ENCODE data around the gene ZNF383. TPM values are rescaled to one million over a fixed set of nuclear protein-coding genes. Genes with fewer than 3 reads are reported as not detected.
A peak's percentile ranks its signal among the peaks of the same experiment; 100 is the strongest.
"Not testable (repeated sequence)": the region's sequence is repeated elsewhere in the genome, so short reads cannot be mapped to it uniquely, and the experiment has no call there.

The ZNF383 gene
- total and polyA plus RNA-seq, 3 experiments from 2014 or later, result 9.6 to 11.9 (median 9.7) TPM

- H3K36me3 Mint-ChIP-seq; POLR2A ChIA-PET; H3K27ac Mint-ChIP-seq; H3K27me3 ChIP-seq (ENCODE audit: insufficient read depth, low read length, poor library complexity, severe bottlenecking); H3K9me3 ChIP-seq (ENCODE audit: low read length); H3K36me3 ChIP-seq (ENCODE audit: insufficient read depth, low read length); CTCF ChIA-PET; DNase-seq; H3K4me3 Mint-ChIP-seq; H3K4me1 ChIP-seq (ENCODE audit: insufficient read depth, low read length); H3K4me1 Mint-ChIP-seq; H3K27me3 Mint-ChIP-seq; H3K4me3 ChIP-seq (ENCODE audit: low read length); H3K27ac ChIP-seq (ENCODE audit: low read depth, low read length): not testable (repeated sequence)
- H3K9me3 Mint-ChIP-seq, result peaks cover 0 to 18% (median 10%) of the 10 kb centered on the region in 5 donors
These were observed 49.0 kb downstream of the ZNF383 start for GRCh38 chr19:37267005-37267404.

GRCh38 chr19:37267755-37268154 lies 49.7 kb downstream of the ZNF383 start:
- CTCF ChIA-PET; H3K36me3 Mint-ChIP-seq; H3K4me3 ChIP-seq (ENCODE audit: low read length); H3K27ac Mint-ChIP-seq; DNase-seq; POLR2A ChIA-PET; H3K4me3 Mint-ChIP-seq; H3K4me1 Mint-ChIP-seq; H3K9me3 ChIP-seq (ENCODE audit: low read length); H3K4me1 ChIP-seq (ENCODE audit: insufficient read depth, low read length); H3K36me3 ChIP-seq (ENCODE audit: insufficient read depth, low read length); H3K27me3 ChIP-seq (ENCODE audit: insufficient read depth, low read length, poor library complexity, severe bottlenecking); H3K27ac ChIP-seq (ENCODE audit: low read depth, low read length); H3K27me3 Mint-ChIP-seq: not testable (repeated sequence)
- H3K9me3 Mint-ChIP-seq, result peaks cover 0 to 16% (median 10%) of the 10 kb centered on the region in 5 donors

- H3K4me1 Mint-ChIP-seq; H3K36me3 Mint-ChIP-seq; POLR2A ChIA-PET; H3K27ac ChIP-seq (ENCODE audit: low read depth, low read length); H3K27me3 Mint-ChIP-seq; H3K4me3 Mint-ChIP-seq; H3K27me3 ChIP-seq (ENCODE audit: insufficient read depth, low read length, poor library complexity, severe bottlenecking); H3K36me3 ChIP-seq (ENCODE audit: insufficient read depth, low read length); DNase-seq; H3K9me3 ChIP-seq (ENCODE audit: low read length); H3K4me1 ChIP-seq (ENCODE audit: insufficient read depth, low read length); H3K27ac Mint-ChIP-seq; H3K9me3 Mint-ChIP-seq; H3K4me3 ChIP-seq (ENCODE audit: low read length); CTCF ChIA-PET: not testable (repeated sequence)
These were observed 62.6 kb downstream of the ZNF383 start for GRCh38 chr19:37280656-37281055.

DNA sequence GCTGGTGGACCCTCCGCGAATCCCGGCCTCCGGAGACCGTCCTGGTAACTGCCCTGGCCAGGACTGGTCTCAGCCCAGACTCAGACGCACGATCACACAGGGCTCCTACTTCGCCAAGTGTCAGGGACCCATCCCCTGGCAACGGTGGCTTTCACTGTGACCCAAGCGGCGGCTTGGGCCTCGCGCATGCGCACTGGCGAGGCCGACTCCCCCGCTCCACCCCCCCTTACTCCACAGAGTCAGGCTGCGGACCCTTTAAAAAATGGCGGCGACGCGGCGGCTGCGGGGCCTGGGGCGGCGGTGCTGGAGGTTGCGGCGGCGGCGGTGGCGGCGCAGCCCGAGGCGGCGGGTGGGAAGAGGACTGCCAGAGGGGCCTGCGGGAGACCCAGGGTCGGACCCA lies 66.0 kb downstream of the ZNF383 start:
- H3K9me3 Mint-ChIP-seq, result not testable (repeated sequence)

DNA sequence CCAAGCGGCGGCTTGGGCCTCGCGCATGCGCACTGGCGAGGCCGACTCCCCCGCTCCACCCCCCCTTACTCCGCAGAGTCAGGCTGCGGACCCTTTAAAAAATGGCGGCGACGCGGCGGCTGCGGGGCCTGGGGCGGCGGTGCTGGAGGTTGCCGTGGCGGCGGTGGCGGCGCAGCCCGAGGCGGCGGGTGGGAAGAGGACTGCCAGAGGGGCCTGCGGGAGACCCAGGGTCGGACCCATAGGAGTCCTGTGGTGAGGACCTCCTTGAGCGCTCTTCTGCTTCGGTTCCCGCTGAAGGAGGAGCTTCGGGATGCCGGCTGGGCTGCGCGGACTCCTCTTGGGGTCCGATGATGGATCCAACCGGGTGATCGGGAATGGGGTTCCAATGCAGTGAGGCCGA lies 71.2 kb downstream of the ZNF383 start:
- H3K27me3 ChIP-seq (ENCODE audit: insufficient read depth, low read length, poor library complexity, severe bottlenecking); H3K36me3 ChIP-seq (ENCODE audit: insufficient read depth, low read length); H3K9me3 Mint-ChIP-seq; H3K4me3 ChIP-seq (ENCODE audit: low read length); H3K27ac ChIP-seq (ENCODE audit: low read depth, low read length); CTCF ChIA-PET; H3K27ac Mint-ChIP-seq; H3K36me3 Mint-ChIP-seq; POLR2A ChIA-PET; H3K9me3 ChIP-seq (ENCODE audit: low read length); H3K4me1 Mint-ChIP-seq; H3K27me3 Mint-ChIP-seq; H3K4me1 ChIP-seq (ENCODE audit: insufficient read depth, low read length); H3K4me3 Mint-ChIP-seq: not testable (repeated sequence)
- peak in 1 of 5 donors; percentile 47 for DNase-seq

More for the DNA sequence above, 66.0 kb downstream of the ZNF383 start:
- H3K27ac ChIP-seq (ENCODE audit: low read depth, low read length); CTCF ChIA-PET; H3K4me3 Mint-ChIP-seq; H3K9me3 ChIP-seq (ENCODE audit: low read length); H3K27me3 ChIP-seq (ENCODE audit: insufficient read depth, low read length, poor library complexity, severe bottlenecking); H3K4me1 Mint-ChIP-seq; DNase-seq; H3K4me3 ChIP-seq (ENCODE audit: low read length); H3K36me3 Mint-ChIP-seq; H3K4me1 ChIP-seq (ENCODE audit: insufficient read depth, low read length); POLR2A ChIA-PET; H3K36me3 ChIP-seq (ENCODE audit: insufficient read depth, low read length); H3K27ac Mint-ChIP-seq; H3K27me3 Mint-ChIP-seq: not testable (repeated sequence)

DNA sequence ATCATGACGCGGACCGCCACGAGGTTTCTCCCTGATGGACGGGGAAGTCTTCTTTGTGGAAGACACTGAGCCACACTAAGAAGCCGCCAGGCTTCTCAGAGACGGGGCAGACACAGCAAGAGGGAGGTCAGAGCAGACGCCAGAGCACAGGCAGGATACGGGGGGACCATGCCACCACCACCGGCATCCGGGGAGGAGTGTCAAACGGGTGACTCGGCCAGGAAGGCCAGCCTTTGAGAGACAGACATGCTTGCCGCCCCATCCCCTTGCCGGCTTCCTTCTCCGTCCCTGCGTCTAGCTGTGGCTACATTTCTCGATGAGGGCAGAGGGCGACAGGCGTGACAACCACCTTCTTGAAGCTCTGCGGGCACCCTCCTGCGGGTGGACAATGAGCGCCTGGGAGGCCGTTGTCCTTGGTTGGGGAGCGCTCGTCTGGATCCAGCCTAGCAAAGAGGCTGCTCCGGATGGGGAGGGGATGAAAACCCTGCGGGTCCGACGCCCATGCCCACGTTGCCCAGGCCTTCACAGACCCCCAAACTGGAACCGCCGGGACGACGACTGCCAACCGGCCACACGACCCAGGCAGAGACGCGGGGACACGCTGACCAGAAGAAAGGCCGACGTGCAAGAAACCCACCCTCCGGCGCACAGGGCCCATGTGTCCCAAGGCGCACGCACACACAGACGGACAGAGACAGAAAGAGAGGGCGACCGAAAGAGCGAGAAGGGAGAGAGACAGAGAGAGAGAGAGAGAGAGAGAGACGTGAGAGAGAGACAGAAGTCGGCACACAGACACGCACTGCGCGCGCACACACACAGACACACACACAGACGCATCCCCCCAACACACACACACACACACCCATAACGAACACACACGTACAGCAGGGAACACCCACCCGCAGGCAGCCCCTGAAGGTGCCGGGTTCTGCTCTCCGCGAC lies 75.3 kb downstream of the ZNF383 start:
- CTCF ChIA-PET, H3K4me3 Mint-ChIP-seq, POLR2A ChIA-PET: not testable (repeated sequence)

GRCh38 chr19:37294246-37294645 lies 76.2 kb downstream of the ZNF383 start:
- H3K4me1 Mint-ChIP-seq; H3K27me3 ChIP-seq (ENCODE audit: insufficient read depth, low read length, poor library complexity, severe bottlenecking); H3K27ac Mint-ChIP-seq; H3K9me3 ChIP-seq (ENCODE audit: low read length); H3K9me3 Mint-ChIP-seq; H3K4me1 ChIP-seq (ENCODE audit: insufficient read depth, low read length); H3K27ac ChIP-seq (ENCODE audit: low read depth, low read length); H3K36me3 ChIP-seq (ENCODE audit: insufficient read depth, low read length); H3K4me3 ChIP-seq (ENCODE audit: low read length); POLR2A ChIA-PET; H3K4me3 Mint-ChIP-seq; CTCF ChIA-PET; H3K27me3 Mint-ChIP-seq; H3K36me3 Mint-ChIP-seq: not testable (repeated sequence)
- peak in 1 of 5 donors; percentile 64 for DNase-seq

More for the DNA sequence above, 75.3 kb downstream of the ZNF383 start:
- not testable (repeated sequence) for H3K4me1 ChIP-seq (ENCODE audit: insufficient read depth, low read length); H3K4me1 Mint-ChIP-seq; H3K27me3 Mint-ChIP-seq; H3K9me3 ChIP-seq (ENCODE audit: low read length); H3K27ac ChIP-seq (ENCODE audit: low read depth, low read length); H3K4me3 ChIP-seq (ENCODE audit: low read length); H3K36me3 ChIP-seq (ENCODE audit: insufficient read depth, low read length); H3K27ac Mint-ChIP-seq; H3K27me3 ChIP-seq (ENCODE audit: insufficient read depth, low read length, poor library complexity, severe bottlenecking); H3K9me3 Mint-ChIP-seq; H3K36me3 Mint-ChIP-seq
- DNase-seq, result peak in 2 of 5 donors; percentile 20 to 73
